OCI-LY3 (cell line): ENCODE data around the gene FAM13C.

Source experiments
- CTCF ChIP-seq: fragments of 200-600, 300-600 bp; sonication (generic); IDR thresholded peaks from 2 replicates; pipeline ENCODE4 v1.5.1; 2014; ENCODE audit warnings: antibody characterized with exemption, low read length, low read depth
- EZH2phosphoT487 ChIP-seq: fragments of 200-600 bp; shearing (Covaris generic); IDR thresholded peaks from 2 replicates; pipeline ENCODE4 v1.6.1; 2018; ENCODE audit warnings: antibody characterized with exemption, mixed run types, low read depth

GRCh38 chr10:59361663-59362143, 646 bp downstream of the FAM13C start:
- TF ChIP-seq CTCF (no peak), EZH2phosphoT487 (no peak)
